WTC11 (cell line): Measurements from ENCODE around the gene ARL8A. TPM values are rescaled to one million over a fixed set of nuclear protein-coding genes. Genes with fewer than 3 reads are reported as not detected.

Source experiments
- ATAC-seq: fragments of 200-7000 bp; cut with Tn5 transposase; 2 replicates; pipeline ENCODE4 v1.10.0; 2021; ENCODE audit warnings: mild to moderate bottlenecking, moderate library complexity
- CTCF ChIA-PET: fragments of 300-600 bp; sonication (Branson Sonifier 250); formaldehyde crosslinking; loops from one replicate; lab custom pipeline; 2021; ENCODE audit warnings: antibody characterized with exemption; lab: Charles Lee
- POLR2A ChIA-PET: fragments of 350-600 bp; sonication (Branson Sonifier 250); formaldehyde crosslinking; loops from one replicate; lab custom pipeline; 2021; ENCODE audit warnings: antibody characterized with exemption; lab: Charles Lee
- DNase-seq: peaks from one replicate; pipeline ENCODE4 v3.0.0; 2021; ENCODE audit warnings: low spot score
- H3K27ac Mint-ChIP-seq: 2 replicates; pipeline ENCODE4 v1.8.0; 2021; ENCODE audit warnings: mixed read lengths
- H3K27me3 Mint-ChIP-seq: 2 replicates; pipeline ENCODE4 v1.8.0; 2021; ENCODE audit warnings: low read depth, mild to moderate bottlenecking, moderate library complexity, mixed read lengths
- H3K36me3 Mint-ChIP-seq: 2 replicates; pipeline ENCODE4 v1.8.0; 2021; ENCODE audit warnings: mixed read lengths
- H3K4me1 Mint-ChIP-seq: 2 replicates; pipeline ENCODE4 v1.8.0; 2022; ENCODE audit warnings: mixed read lengths
- H3K4me3 Mint-ChIP-seq: 2 replicates; pipeline ENCODE4 v1.8.0; 2021; ENCODE audit warnings: mild to moderate bottlenecking, moderate library complexity, mixed read lengths
- H3K9me3 Mint-ChIP-seq: 2 replicates; pipeline ENCODE4 v1.8.0; 2021; ENCODE audit warnings: mixed read lengths
- FOXK1 ChIP-seq: sonication (generic); formaldehyde crosslinking; IDR thresholded peaks from 2 replicates; pipeline ENCODE4 v1.8.0; 2022; ENCODE audit warnings: mild to moderate bottlenecking, moderate library complexity, missing genetic modification reagents
- GABPB1 ChIP-seq: sonication (generic); formaldehyde crosslinking; IDR thresholded peaks from 2 replicates; pipeline ENCODE4 v1.8.1; 2023; ENCODE audit warnings: mild to moderate bottlenecking, missing genetic modification reagents
- IRF2 ChIP-seq: sonication (generic); formaldehyde crosslinking; IDR thresholded peaks from 2 replicates; pipeline ENCODE4 v1.8.0; 2022; ENCODE audit warnings: low read depth, missing genetic modification reagents, borderline replicate concordance
- SP1 ChIP-seq: sonication (generic); formaldehyde crosslinking; conservative IDR thresholded peaks from 2 replicates; pipeline ENCODE4 v1.8.1; 2022; ENCODE audit warnings: missing genetic modification reagents
- TP53 ChIP-seq: sonication (generic); formaldehyde crosslinking; IDR thresholded peaks from 2 replicates; pipeline ENCODE4 v1.8.1; 2023; ENCODE audit warnings: mild to moderate bottlenecking, missing genetic modification reagents
- ZNF423 ChIP-seq: fragments of 250-450 bp; sonication (Bioruptor Pico); IDR thresholded peaks from 2 replicates; pipeline ENCODE4 v2.1.2; 2022; ENCODE audit warnings: mild to moderate bottlenecking, moderate library complexity
- ZNF671 ChIP-seq: fragments of 250-450 bp; sonication (Bioruptor Pico); IDR thresholded peaks from 2 replicates; pipeline ENCODE4 v1.8.0; 2021; ENCODE audit warnings: mild to moderate bottlenecking
- total RNA-seq: library from RNA; stranded (reverse); gene quantifications from 3 replicates; pipeline ENCODE4 v1.2.3, GENCODE V29; 2021
- TF ChIP-seq, protein P1 (sequence below): sonication (generic); formaldehyde crosslinking; IDR thresholded peaks from 2 replicates; pipeline ENCODE4 v1.8.1; 2023; ENCODE audit warnings: mild to moderate bottlenecking, moderate library complexity, missing genetic modification reagents
- TF ChIP-seq, protein P2 (sequence below): sonication (generic); formaldehyde crosslinking; IDR thresholded peaks from 2 replicates; pipeline ENCODE4 v1.8.0; 2022; ENCODE audit warnings: mild to moderate bottlenecking, missing genetic modification reagents
- TF ChIP-seq, protein P3 (sequence below): sonication (generic); formaldehyde crosslinking; IDR thresholded peaks from 2 replicates; pipeline ENCODE4 v1.8.0; 2023; ENCODE audit warnings: missing genetic modification reagents
- TF ChIP-seq, protein P4 (sequence below): sonication (generic); formaldehyde crosslinking; IDR thresholded peaks from 2 replicates; pipeline ENCODE4 v1.8.0; 2022; ENCODE audit warnings: mild to moderate bottlenecking, missing genetic modification reagents
- TF ChIP-seq, protein P5 (sequence below): sonication (generic); formaldehyde crosslinking; IDR thresholded peaks from 2 replicates; pipeline ENCODE4 v1.8.1; 2023; ENCODE audit warnings: mild to moderate bottlenecking, missing genetic modification reagents, moderate library complexity
- TF ChIP-seq, protein P6 (sequence below): sonication (generic); formaldehyde crosslinking; IDR thresholded peaks from 2 replicates; pipeline ENCODE4 v1.8.0; 2022; ENCODE audit warnings: mild to moderate bottlenecking, missing genetic modification reagents
- TF ChIP-seq, protein P7 (sequence below): sonication (generic); formaldehyde crosslinking; IDR thresholded peaks from 2 replicates; pipeline ENCODE4 v1.8.1; 2022; ENCODE audit warnings: mild to moderate bottlenecking, moderate library complexity, missing genetic modification reagents
- TF ChIP-seq, protein P8 (sequence below): sonication (generic); formaldehyde crosslinking; IDR thresholded peaks from 2 replicates; pipeline ENCODE4 v1.8.1; 2022; ENCODE audit warnings: low read depth, missing genetic modification reagents, borderline replicate concordance
- TF ChIP-seq, protein P9 (sequence below): sonication (generic); formaldehyde crosslinking; IDR thresholded peaks from 2 replicates; pipeline ENCODE4 v1.8.0; 2022; ENCODE audit warnings: missing genetic modification reagents

ARL8A gene
- total RNA-seq, 1 experiment from 2014 or later, result 47.2 TPM

DNA sequence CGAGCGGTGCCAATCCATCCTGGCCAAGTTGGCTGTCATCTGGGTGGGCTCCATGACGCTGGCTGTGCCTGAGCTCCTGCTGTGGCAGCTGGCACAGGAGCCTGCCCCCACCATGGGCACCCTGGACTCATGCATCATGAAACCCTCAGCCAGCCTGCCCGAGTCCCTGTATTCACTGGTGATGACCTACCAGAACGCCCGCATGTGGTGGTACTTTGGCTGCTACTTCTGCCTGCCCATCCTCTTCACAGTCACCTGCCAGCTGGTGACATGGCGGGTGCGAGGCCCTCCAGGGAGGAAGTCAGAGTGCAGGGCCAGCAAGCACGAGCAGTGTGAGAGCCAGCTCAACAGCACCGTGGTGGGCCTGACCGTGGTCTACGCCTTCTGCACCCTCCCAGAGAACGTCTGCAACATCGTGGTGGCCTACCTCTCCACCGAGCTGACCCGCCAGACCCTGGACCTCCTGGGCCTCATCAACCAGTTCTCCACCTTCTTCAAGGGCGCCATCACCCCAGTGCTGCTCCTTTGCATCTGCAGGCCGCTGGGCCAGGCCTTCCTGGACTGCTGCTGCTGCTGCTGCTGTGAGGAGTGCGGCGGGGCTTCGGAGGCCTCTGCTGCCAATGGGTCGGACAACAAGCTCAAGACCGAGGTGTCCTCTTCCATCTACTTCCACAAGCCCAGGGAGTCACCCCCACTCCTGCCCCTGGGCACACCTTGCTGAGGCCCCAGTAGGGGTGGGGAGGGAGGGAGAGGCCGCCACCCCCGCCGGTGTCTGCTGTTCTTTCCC is 16.5 kb downstream of the ARL8A start:
- TF ChIP-seq ZNF423 (CRISPR knock-in tag), result no peak
- TF ChIP-seq, protein P1, sequence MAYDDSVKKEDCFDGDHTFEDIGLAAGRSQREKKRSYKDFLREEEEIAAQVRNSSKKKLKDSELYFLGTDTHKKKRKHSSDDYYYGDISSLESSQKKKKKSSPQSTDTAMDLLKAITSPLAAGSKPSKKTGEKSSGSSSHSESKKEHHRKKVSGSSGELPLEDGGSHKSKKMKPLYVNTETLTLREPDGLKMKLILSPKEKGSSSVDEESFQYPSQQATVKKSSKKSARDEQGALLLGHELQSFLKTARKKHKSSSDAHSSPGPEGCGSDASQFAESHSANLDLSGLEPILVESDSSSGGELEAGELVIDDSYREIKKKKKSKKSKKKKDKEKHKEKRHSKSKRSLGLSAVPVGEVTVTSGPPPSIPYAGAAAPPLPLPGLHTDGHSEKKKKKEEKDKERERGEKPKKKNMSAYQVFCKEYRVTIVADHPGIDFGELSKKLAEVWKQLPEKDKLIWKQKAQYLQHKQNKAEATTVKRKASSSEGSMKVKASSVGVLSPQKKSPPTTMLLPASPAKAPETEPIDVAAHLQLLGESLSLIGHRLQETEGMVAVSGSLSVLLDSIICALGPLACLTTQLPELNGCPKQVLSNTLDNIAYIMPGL, result no peak
- TF ChIP-seq, protein P2, sequence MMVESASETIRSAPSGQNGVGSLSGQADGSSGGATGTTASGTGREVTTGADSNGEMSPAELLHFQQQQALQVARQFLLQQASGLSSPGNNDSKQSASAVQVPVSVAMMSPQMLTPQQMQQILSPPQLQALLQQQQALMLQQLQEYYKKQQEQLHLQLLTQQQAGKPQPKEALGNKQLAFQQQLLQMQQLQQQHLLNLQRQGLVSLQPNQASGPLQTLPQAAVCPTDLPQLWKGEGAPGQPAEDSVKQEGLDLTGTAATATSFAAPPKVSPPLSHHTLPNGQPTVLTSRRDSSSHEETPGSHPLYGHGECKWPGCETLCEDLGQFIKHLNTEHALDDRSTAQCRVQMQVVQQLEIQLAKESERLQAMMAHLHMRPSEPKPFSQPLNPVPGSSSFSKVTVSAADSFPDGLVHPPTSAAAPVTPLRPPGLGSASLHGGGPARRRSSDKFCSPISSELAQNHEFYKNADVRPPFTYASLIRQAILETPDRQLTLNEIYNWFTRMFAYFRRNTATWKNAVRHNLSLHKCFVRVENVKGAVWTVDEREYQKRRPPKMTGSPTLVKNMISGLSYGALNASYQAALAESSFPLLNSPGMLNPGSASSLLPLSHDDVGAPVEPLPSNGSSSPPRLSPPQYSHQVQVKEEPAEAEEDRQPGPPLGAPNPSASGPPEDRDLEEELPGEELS (CRISPR knock-in tag), result no peak
- no peak for TF ChIP-seq FOXK1 (CRISPR knock-in tag)
- no peak for TF ChIP-seq ZNF671 (CRISPR knock-in tag)
- TF ChIP-seq, protein P3, sequence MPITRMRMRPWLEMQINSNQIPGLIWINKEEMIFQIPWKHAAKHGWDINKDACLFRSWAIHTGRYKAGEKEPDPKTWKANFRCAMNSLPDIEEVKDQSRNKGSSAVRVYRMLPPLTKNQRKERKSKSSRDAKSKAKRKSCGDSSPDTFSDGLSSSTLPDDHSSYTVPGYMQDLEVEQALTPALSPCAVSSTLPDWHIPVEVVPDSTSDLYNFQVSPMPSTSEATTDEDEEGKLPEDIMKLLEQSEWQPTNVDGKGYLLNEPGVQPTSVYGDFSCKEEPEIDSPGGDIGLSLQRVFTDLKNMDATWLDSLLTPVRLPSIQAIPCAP (CRISPR knock-in tag), result no peak
- Mint-ChIP-seq H3K36me3 (peaks cover 2% of the 10 kb centered on the region), H3K9me3 (no peaks in the 10 kb centered on the region), H3K4me3 (no peak overlapping the region), H3K27ac (no peak overlapping the region), H3K4me1 (peaks cover 18% of the 10 kb centered on the region), H3K27me3 (no peaks in the 10 kb centered on the region; the same call in 1 of the 2 replicates)
- DNase-seq, result no peak
- ATAC-seq, result no peak
- CTCF ChIA-PET, result interaction anchor here (0.5 to 1.3 kb wide), 2 partner anchors 7 to 63 kb away, joined by 3 read pairs; no protein-coding TSS in a partner anchor
- POLR2A ChIA-PET, result no interaction called here

DNA sequence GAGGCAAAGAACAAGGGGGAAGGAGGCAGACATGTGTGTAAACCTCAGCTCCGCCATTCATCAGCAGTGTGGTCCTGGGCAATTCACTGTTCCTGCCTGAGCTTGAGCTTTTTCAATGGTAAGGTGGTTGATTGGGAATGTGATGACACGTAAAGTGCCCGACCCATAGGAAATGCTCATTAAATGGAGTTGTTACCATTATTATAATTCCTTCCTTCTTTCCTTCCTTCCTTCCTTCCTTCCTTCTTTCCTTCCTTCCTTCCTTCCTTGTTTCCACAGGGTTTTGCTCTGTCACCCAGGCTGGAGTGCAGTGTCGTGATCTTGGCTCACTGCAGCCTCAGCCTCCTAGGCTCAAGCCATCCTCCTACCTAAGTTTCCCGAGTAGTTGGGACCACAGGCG is 17.5 kb downstream of the ARL8A start:
- TF ChIP-seq SP1 (no peak), GABPB1 (CRISPR knock-in tag) (no peak), IRF2 (no peak)
- TF ChIP-seq, protein P4, sequence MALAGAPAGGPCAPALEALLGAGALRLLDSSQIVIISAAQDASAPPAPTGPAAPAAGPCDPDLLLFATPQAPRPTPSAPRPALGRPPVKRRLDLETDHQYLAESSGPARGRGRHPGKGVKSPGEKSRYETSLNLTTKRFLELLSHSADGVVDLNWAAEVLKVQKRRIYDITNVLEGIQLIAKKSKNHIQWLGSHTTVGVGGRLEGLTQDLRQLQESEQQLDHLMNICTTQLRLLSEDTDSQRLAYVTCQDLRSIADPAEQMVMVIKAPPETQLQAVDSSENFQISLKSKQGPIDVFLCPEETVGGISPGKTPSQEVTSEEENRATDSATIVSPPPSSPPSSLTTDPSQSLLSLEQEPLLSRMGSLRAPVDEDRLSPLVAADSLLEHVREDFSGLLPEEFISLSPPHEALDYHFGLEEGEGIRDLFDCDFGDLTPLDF (CRISPR knock-in tag), result no peak
- TF ChIP-seq, protein P5, sequence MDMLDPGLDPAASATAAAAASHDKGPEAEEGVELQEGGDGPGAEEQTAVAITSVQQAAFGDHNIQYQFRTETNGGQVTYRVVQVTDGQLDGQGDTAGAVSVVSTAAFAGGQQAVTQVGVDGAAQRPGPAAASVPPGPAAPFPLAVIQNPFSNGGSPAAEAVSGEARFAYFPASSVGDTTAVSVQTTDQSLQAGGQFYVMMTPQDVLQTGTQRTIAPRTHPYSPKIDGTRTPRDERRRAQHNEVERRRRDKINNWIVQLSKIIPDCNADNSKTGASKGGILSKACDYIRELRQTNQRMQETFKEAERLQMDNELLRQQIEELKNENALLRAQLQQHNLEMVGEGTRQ, result no peak
- TF ChIP-seq, protein P6, sequence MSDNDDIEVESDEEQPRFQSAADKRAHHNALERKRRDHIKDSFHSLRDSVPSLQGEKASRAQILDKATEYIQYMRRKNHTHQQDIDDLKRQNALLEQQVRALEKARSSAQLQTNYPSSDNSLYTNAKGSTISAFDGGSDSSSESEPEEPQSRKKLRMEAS (CRISPR knock-in tag), result no peak
- CTCF ChIA-PET, result interaction anchor here (1.3 kb wide), 1 partner anchor 8 kb away, joined by 3 read pairs; no protein-coding TSS in a partner anchor

DNA sequence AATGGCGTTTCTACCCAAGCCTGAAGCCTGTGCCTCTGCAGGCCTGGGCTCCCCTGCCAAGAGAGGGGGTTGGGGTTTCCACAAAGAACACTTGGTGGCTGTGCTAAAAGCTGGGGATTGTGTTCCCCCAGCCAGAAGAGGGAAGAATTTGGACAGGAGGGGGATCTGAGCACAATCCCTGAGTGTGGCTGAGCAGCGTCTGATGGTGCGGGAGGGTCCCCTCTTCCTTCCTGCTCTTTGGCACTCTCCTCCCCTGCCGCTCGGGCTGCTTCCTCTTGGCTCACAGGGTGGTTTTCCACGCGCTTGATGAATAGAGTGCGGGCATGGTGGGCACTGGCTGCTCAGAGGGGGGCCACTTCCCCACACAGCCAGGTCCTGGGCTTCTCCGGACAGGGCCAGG is 18.1 kb downstream of the ARL8A start:
- H3K27me3 Mint-ChIP-seq, result no peaks in the 10 kb centered on the region; the same call in 1 of the 2 replicates
- no peak overlapping the region for H3K4me3 Mint-ChIP-seq
- DNase-seq (no peak), ATAC-seq (no peak)
- H3K9me3 Mint-ChIP-seq, result no peaks in the 10 kb centered on the region
- H3K36me3 Mint-ChIP-seq, result no peaks in the 10 kb centered on the region
- no peak overlapping the region for H3K27ac Mint-ChIP-seq
- POLR2A ChIA-PET, result interaction anchor here (0.7 kb wide), 1 partner anchor 297 kb away, joined by 3 read pairs; no protein-coding TSS in a partner anchor
- H3K4me1 Mint-ChIP-seq, result peaks cover 9% of the 10 kb centered on the region
- CTCF ChIA-PET, result interaction anchor here (0.7 to 5.5 kb wide), 3 partner anchors 8 to 160 kb away, joined by 3 to 76 read pairs (median 3); no protein-coding TSS in a partner anchor
- TF ChIP-seq TP53 (no peak), IRF2 (no peak)
- TF ChIP-seq, protein P7, sequence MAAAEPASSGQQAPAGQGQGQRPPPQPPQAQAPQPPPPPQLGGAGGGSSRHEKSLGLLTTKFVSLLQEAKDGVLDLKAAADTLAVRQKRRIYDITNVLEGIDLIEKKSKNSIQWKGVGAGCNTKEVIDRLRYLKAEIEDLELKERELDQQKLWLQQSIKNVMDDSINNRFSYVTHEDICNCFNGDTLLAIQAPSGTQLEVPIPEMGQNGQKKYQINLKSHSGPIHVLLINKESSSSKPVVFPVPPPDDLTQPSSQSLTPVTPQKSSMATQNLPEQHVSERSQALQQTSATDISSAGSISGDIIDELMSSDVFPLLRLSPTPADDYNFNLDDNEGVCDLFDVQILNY (CRISPR knock-in tag), result no peak
- TF ChIP-seq, protein P8, sequence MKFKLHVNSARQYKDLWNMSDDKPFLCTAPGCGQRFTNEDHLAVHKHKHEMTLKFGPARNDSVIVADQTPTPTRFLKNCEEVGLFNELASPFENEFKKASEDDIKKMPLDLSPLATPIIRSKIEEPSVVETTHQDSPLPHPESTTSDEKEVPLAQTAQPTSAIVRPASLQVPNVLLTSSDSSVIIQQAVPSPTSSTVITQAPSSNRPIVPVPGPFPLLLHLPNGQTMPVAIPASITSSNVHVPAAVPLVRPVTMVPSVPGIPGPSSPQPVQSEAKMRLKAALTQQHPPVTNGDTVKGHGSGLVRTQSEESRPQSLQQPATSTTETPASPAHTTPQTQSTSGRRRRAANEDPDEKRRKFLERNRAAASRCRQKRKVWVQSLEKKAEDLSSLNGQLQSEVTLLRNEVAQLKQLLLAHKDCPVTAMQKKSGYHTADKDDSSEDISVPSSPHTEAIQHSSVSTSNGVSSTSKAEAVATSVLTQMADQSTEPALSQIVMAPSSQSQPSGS (CRISPR knock-in tag), result no peak
- TF ChIP-seq, protein P9, sequence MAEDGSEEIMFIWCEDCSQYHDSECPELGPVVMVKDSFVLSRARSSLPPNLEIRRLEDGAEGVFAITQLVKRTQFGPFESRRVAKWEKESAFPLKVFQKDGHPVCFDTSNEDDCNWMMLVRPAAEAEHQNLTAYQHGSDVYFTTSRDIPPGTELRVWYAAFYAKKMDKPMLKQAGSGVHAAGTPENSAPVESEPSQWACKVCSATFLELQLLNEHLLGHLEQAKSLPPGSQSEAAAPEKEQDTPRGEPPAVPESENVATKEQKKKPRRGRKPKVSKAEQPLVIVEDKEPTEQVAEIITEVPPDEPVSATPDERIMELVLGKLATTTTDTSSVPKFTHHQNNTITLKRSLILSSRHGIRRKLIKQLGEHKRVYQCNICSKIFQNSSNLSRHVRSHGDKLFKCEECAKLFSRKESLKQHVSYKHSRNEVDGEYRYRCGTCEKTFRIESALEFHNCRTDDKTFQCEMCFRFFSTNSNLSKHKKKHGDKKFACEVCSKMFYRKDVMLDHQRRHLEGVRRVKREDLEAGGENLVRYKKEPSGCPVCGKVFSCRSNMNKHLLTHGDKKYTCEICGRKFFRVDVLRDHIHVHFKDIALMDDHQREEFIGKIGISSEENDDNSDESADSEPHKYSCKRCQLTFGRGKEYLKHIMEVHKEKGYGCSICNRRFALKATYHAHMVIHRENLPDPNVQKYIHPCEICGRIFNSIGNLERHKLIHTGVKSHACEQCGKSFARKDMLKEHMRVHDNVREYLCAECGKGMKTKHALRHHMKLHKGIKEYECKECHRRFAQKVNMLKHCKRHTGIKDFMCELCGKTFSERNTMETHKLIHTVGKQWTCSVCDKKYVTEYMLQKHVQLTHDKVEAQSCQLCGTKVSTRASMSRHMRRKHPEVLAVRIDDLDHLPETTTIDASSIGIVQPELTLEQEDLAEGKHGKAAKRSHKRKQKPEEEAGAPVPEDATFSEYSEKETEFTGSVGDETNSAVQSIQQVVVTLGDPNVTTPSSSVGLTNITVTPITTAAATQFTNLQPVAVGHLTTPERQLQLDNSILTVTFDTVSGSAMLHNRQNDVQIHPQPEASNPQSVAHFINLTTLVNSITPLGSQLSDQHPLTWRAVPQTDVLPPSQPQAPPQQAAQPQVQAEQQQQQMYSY (CRISPR knock-in tag), result no peak

More for the DNA sequence above, 17.5 kb downstream of the ARL8A start:
- H3K36me3 Mint-ChIP-seq, result no peaks in the 10 kb centered on the region
- POLR2A ChIA-PET, result no interaction called here
- H3K4me3 Mint-ChIP-seq, result no peak overlapping the region
- ATAC-seq, result no peak
- DNase-seq, result no peak
- H3K9me3 Mint-ChIP-seq, result no peaks in the 10 kb centered on the region
- peaks cover 9% of the 10 kb centered on the region for H3K4me1 Mint-ChIP-seq
- no peaks in the 10 kb centered on the region; the same call in 1 of the 2 replicates for H3K27me3 Mint-ChIP-seq
- H3K27ac Mint-ChIP-seq, result no peak overlapping the region
